Breast epithelium (tissue), 3 donors: Measurements from ENCODE around the gene DSCAML1.

Experiments
- CTCF ChIP-seq, 3 donors: fragments of 450-650 bp; IDR thresholded peaks; one replicate each; pipeline ENCODE4 v1.5.1; 2016 to 2017; ENCODE audit warnings: antibody characterized with exemption in 3 of 3, mild to moderate bottlenecking in 3 of 3, moderate library complexity in 3 of 3
- POLR2A ChIP-seq: fragments of 450-650 bp; IDR thresholded peaks from one replicate; pipeline ENCODE4 v1.6.1; 2016; ENCODE audit warnings: antibody characterized with exemption, mild to moderate bottlenecking, moderate library complexity

- TF ChIP-seq POLR2A (no peak), CTCF (IDR thresholded peaks at IDR 0.05) (no peak)
These were observed 164.7 kb downstream of the DSCAML1 start for GRCh38 chr11:117632306-117632705.
